Endothelial cell of umbilical vein (primary cell): ENCODE results near the gene SCGB2B2.

Source experiments
- EZH2 ChIP-seq: IDR thresholded peaks from 2 replicates; pipeline ENCODE4 v1.6.1; 2012; ENCODE audit warnings: borderline replicate concordance, low read depth, mild to moderate bottlenecking, moderate library complexity, low read length, inconsistent platforms; ENCODE audit not compliant: severe bottlenecking
- MAX ChIP-seq: IDR thresholded peaks from 2 replicates; pipeline ENCODE4 v1.6.1; 2011; ENCODE audit not compliant: insufficient read depth, insufficient read length
- MYC ChIP-seq: IDR thresholded peaks from one replicate; pipeline ENCODE4 v1.6.1; 2011; ENCODE audit warnings: mild to moderate bottlenecking, low read depth, low read length
- POLR2A ChIP-seq: IDR thresholded peaks from 2 replicates; pipeline ENCODE4 v1.6.1; 2012; ENCODE audit warnings: low read depth, mild to moderate bottlenecking, control low read depth, low read length
- POLR2AphosphoS5 ChIP-seq: IDR thresholded peaks from 2 replicates; pipeline ENCODE4 v1.6.1; 2012; ENCODE audit warnings: low read depth, mild to moderate bottlenecking, control low read depth, low read length, moderate library complexity; ENCODE audit not compliant: insufficient read depth
- TF ChIP-seq, protein P1 (sequence below), 2 donors: IDR thresholded peaks; 1 replicate in 1 of 2; 2 replicates in 1 of 2; pipeline ENCODE4 v1.5.1; 2011; ENCODE audit warnings: low read length in 2 of 2, mild to moderate bottlenecking in 2 of 2, moderate library complexity in 2 of 2, control low read depth in 1 of 2, inconsistent platforms in 1 of 2, low read depth in 1 of 2; ENCODE audit not compliant: insufficient read depth in 1 of 2; ENCODE audit errors: extremely low read depth in 1 of 2

DNA sequence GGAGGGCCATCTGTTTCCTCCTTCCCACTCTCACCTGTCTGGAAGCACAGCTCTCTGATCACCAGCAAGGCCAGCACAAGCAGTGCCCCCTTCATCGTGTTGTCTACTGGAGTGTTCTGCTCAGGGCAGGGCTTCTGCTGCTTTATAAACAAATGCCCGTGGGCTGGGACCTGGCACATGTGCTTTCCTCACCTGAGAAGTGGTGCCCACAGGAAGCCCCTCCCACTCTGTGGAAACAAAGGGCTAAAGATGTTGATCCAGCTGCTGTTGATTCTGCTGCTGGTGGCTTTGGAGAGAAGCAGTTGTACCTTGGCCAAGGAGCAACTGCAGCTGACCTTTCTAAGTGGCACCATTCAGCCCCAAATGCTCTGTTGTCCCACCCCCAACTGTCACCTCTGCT lies 30.7 kb upstream of the SCGB2B2 start:
- TF ChIP-seq POLR2A: no peak
- TF ChIP-seq, protein P1, sequence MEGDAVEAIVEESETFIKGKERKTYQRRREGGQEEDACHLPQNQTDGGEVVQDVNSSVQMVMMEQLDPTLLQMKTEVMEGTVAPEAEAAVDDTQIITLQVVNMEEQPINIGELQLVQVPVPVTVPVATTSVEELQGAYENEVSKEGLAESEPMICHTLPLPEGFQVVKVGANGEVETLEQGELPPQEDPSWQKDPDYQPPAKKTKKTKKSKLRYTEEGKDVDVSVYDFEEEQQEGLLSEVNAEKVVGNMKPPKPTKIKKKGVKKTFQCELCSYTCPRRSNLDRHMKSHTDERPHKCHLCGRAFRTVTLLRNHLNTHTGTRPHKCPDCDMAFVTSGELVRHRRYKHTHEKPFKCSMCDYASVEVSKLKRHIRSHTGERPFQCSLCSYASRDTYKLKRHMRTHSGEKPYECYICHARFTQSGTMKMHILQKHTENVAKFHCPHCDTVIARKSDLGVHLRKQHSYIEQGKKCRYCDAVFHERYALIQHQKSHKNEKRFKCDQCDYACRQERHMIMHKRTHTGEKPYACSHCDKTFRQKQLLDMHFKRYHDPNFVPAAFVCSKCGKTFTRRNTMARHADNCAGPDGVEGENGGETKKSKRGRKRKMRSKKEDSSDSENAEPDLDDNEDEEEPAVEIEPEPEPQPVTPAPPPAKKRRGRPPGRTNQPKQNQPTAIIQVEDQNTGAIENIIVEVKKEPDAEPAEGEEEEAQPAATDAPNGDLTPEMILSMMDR (IDR thresholded peaks at IDR 0.05; ENCODE audit: extremely low read depth in 1 of 2, insufficient read depth in 1 of 2, low read depth in 1 of 2, low read length in 2 of 2): no peak
- no peak for TF ChIP-seq POLR2AphosphoS5
- no peak for TF ChIP-seq EZH2
- TF ChIP-seq MYC: no peak
- TF ChIP-seq MAX: no peak
